ENCODE measurements around the gene TMEM164. TPM values are rescaled to one million over a fixed set of nuclear protein-coding genes. Genes with fewer than 3 reads are reported as not detected.

TMEM164 gene
- total and polyA plus RNA-seq, 2 donors (not counting 1 experiment from before 2014, with no cell fraction given), result 5.7 to 10.2 TPM

DNA sequence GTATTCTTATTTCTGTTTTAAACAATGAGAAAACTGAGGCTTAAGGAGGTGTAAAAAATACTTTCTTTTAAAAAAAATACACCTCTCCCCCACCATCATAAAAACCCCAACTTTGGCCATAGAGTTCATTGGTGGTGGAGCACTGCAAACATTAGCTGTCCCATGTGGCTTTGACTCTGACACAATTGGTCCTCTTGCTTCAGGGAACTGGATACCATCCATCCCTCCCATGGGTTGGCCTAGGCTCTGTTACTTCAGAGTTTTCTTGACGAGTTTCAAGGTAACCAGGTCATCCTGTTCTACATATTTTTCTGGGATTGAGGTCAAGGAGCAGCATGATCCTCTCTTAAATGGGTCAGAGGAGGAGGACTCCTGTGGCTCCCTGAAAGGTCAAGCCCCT is 50.5 kb downstream of the TMEM164 start:
- DNase-seq (ENCODE audit: low read depth in 2 of 2), result no peak
- H3K27ac ChIP-seq (ENCODE audit: insufficient read depth, low read length), result no peak overlapping the region
- no peak overlapping the region for H3K9ac ChIP-seq (ENCODE audit: insufficient read depth, low read length)
- no peak overlapping the region for H3K4me2 ChIP-seq (ENCODE audit: extremely low read depth, insufficient read depth, low read length)
- no peaks in the 10 kb centered on the region for H4K20me1 ChIP-seq (ENCODE audit: control insufficient read depth, extremely low read depth, insufficient read depth, low read length)
- H3K9me3 ChIP-seq (ENCODE audit: control insufficient read depth, insufficient read depth, low read depth, low read length), result no peaks in the 10 kb centered on the region
- no peak overlapping the region for H2AFZ ChIP-seq (ENCODE audit: low read length)
- no peak for TF ChIP-seq EZH2 (IDR thresholded peaks at IDR 0.05; ENCODE audit: low read length, missing control alignments)
- TF ChIP-seq CTCF (conservative IDR thresholded peaks at IDR 0.05 in 1 of 2, IDR thresholded peaks at IDR 0.05 in 1 of 2; ENCODE audit: low read depth in 1 of 2, low read length in 2 of 2), result no peak
- H3K4me1 ChIP-seq (ENCODE audit: control insufficient read depth, extremely low read depth, insufficient read depth, low read length), result no peaks in the 10 kb centered on the region
- H3K4me3 ChIP-seq (replicated peaks in 1 of 4; ENCODE audit: control extremely low read depth in 1 of 4, insufficient read depth in 1 of 4, low read depth in 3 of 4, low read length in 4 of 4), result no peak overlapping the region
- no peaks in the 10 kb centered on the region for H3K79me2 ChIP-seq (ENCODE audit: control insufficient read depth, insufficient read depth, low read length)
- no peaks in the 10 kb centered on the region for H3K27me3 ChIP-seq (ENCODE audit: control insufficient read depth, insufficient read depth, low read length)
- H3K36me3 ChIP-seq (ENCODE audit: control insufficient read depth, insufficient read depth, low read length), result no peaks in the 10 kb centered on the region

DNA sequence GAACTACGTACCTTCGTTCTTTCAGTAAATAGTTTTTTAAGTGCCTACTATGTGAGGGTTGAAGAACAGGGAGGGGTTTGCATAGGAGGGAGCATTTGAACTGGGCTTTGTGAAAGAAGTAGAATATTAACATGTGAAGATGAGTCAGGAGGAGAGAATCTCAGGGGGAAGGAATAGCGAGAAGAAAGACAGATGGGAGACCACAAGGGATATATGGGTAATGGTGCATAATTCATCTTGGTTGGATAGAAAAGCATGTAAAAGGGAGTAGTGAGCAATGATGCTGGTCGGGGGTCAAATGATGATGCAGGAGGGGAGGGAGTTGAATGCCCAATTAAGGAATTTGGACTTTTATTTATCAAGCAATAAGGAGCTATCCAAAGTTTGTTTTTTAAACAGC is 52.7 kb downstream of the TMEM164 start:
- no peaks in the 10 kb centered on the region for H4K20me1 ChIP-seq (ENCODE audit: control insufficient read depth, extremely low read depth, insufficient read depth, low read length)
- peak in 1 of 2 donors; percentile 41 for DNase-seq (ENCODE audit: low read depth in 2 of 2)
- H2AFZ ChIP-seq (ENCODE audit: low read length), result no peak overlapping the region
- TF ChIP-seq EZH2 (IDR thresholded peaks at IDR 0.05; ENCODE audit: low read length, missing control alignments), result no peak
- TF ChIP-seq CTCF (conservative IDR thresholded peaks at IDR 0.05 in 1 of 2, IDR thresholded peaks at IDR 0.05 in 1 of 2; ENCODE audit: low read depth in 1 of 2, low read length in 2 of 2), result no peak
- no peaks in the 10 kb centered on the region for H3K4me1 ChIP-seq (ENCODE audit: control insufficient read depth, extremely low read depth, insufficient read depth, low read length)
- no peaks in the 10 kb centered on the region for H3K27me3 ChIP-seq (ENCODE audit: control insufficient read depth, insufficient read depth, low read length)
- no peak overlapping the region for H3K27ac ChIP-seq (ENCODE audit: insufficient read depth, low read length)
- H3K9me3 ChIP-seq (ENCODE audit: control insufficient read depth, insufficient read depth, low read depth, low read length), result no peaks in the 10 kb centered on the region
- no peak overlapping the region for H3K9ac ChIP-seq (ENCODE audit: insufficient read depth, low read length)
- no peaks in the 10 kb centered on the region for H3K79me2 ChIP-seq (ENCODE audit: control insufficient read depth, insufficient read depth, low read length)
- no peak overlapping the region for H3K4me2 ChIP-seq (ENCODE audit: extremely low read depth, insufficient read depth, low read length)
- H3K36me3 ChIP-seq (ENCODE audit: control insufficient read depth, insufficient read depth, low read length), result no peaks in the 10 kb centered on the region
- no peak overlapping the region for H3K4me3 ChIP-seq (replicated peaks in 1 of 4; ENCODE audit: control extremely low read depth in 1 of 4, insufficient read depth in 1 of 4, low read depth in 3 of 4, low read length in 4 of 4)

DNA sequence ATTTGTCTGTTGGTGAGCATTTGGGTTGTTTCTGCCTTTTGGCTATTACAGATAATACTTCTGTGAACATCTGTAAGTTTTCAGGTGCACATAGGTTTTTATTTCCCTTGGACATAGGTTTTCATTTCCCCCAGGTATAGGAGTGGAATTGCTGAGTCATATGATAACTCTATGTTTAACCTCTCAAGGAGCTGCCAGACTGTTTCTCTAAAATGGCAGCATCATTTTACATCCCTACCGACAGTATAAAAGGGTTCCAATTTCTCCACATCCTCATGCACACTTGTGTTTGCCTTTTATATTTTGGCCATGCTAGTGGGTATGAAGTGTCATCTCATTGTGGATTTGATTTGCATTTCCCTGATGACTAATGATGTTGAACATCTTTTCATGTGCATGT is 53.5 kb downstream of the TMEM164 start:
- TF ChIP-seq EZH2 (IDR thresholded peaks at IDR 0.05; ENCODE audit: low read length, missing control alignments), result no peak
- no peak for TF ChIP-seq CTCF (conservative IDR thresholded peaks at IDR 0.05 in 1 of 2, IDR thresholded peaks at IDR 0.05 in 1 of 2; ENCODE audit: low read depth in 1 of 2, low read length in 2 of 2)
- no peak for DNase-seq (ENCODE audit: low read depth in 2 of 2)
- no peaks in the 10 kb centered on the region for H4K20me1 ChIP-seq (ENCODE audit: control insufficient read depth, extremely low read depth, insufficient read depth, low read length)
- no peaks in the 10 kb centered on the region for H3K27me3 ChIP-seq (ENCODE audit: control insufficient read depth, insufficient read depth, low read length)
- H2AFZ ChIP-seq (ENCODE audit: low read length), result no peak overlapping the region
- H3K4me1 ChIP-seq (ENCODE audit: control insufficient read depth, extremely low read depth, insufficient read depth, low read length), result no peaks in the 10 kb centered on the region
- H3K4me3 ChIP-seq (replicated peaks in 1 of 4; ENCODE audit: control extremely low read depth in 1 of 4, insufficient read depth in 1 of 4, low read depth in 3 of 4, low read length in 4 of 4), result no peak overlapping the region
- no peaks in the 10 kb centered on the region for H3K79me2 ChIP-seq (ENCODE audit: control insufficient read depth, insufficient read depth, low read length)
- no peaks in the 10 kb centered on the region for H3K9me3 ChIP-seq (ENCODE audit: control insufficient read depth, insufficient read depth, low read depth, low read length)
- H3K4me2 ChIP-seq (ENCODE audit: extremely low read depth, insufficient read depth, low read length), result no peak overlapping the region
- no peaks in the 10 kb centered on the region for H3K36me3 ChIP-seq (ENCODE audit: control insufficient read depth, insufficient read depth, low read length)
- no peak overlapping the region for H3K27ac ChIP-seq (ENCODE audit: insufficient read depth, low read length)
- H3K9ac ChIP-seq (ENCODE audit: insufficient read depth, low read length), result no peak overlapping the region
